ENCODE data around the gene C20orf204.
"Not testable (repeated sequence)": the region's sequence is repeated elsewhere in the genome, so short reads cannot be mapped to it uniquely, and the experiment has no call there.

GRCh38 chr20:64087226-64087825 is 51.3 kb downstream of the C20orf204 start:
- TF ChIP-seq CTCF, POLR2A (IDR thresholded peaks at IDR 0.05): not testable (repeated sequence)
